GM21825 (cell line): Measurements from ENCODE around the gene FAM236A.
"Not testable (repeated sequence)": the region's sequence is repeated elsewhere in the genome, so short reads cannot be mapped to it uniquely, and the experiment has no call there.

ENCODE experiments used
- ATAC-seq: cut with Tn5 transposase; IDR thresholded peaks from one replicate; pipeline ENCODE4 v1.9.1; 2021; ENCODE audit warnings: mild to moderate bottlenecking, moderate library complexity; ENCODE audit not compliant: unreplicated experiment

The FAM236A gene

DNA sequence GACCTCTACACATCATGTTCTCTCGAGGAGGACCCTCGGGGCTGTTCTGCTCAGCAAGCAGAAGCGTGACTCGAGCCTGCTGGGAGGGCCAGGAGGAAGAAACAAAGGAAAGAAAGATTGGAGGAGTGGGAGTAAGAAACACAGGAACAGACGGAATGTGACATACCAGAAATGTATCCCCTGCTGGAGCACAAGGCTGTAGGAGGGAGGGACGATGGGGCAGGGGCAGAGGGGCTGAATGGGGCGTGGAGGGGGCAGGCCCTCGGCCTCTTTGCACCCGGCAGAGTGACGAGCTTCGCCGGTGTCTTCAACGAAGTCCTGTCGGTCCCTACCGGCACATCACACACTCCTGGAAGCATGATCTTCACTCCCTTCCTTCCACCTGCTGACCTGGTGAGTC is at the start of gene FAM236A:
Gene FAM236A, plus strand, starts transcription at position 301 of the 400 bp plus-strand sequence. Its CDS starts 57 bp downstream, at position 358.
- not testable (repeated sequence) for ATAC-seq

DNA sequence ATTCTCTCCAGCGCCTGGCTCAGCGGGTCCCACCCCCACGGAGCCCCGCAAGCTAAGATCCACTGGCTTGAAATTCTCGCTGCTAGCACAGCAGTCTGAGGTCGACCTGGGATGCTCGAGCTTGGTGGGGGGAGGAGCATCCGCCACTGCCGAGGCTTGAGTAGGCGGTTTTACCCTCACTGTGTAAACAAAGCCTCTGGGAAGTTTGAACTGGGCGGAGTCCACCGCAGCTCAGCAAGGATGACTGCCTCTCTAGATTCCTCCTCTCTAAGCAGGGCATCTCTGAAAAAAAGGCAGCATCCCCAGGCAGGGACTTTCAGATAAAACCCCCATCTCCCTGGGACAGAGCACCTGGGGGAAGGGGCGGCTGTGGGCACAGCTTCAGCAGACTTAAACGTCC is 48.3 kb upstream of the FAM236A start:
- ATAC-seq, result not testable (repeated sequence)

DNA sequence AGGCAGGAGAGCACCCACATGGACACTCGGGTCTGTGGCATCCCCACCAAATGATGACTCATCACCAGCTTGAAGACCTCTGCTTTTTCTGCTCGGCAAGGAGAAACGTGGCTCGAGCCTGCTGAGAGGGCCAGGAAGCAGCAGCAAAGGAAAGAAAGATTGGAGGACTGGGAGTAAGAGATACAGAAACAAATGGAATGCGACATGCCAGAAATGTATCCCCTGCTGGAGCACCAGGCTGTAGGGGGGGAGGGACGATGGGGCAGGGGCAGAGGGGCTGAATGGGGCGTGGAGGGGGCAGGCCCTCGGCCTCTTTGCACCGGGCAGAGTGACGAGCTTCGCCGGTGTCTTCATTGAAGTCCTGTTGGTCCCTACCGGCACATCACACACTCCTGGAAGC is 25.7 kb upstream of the FAM236A start, which contains the start of gene FAM236C:
Gene FAM236C, plus strand, starts transcription at position 301 of the 400 bp plus-strand sequence. CDS start 100 bp downstream, outside the sequence.
- not testable (repeated sequence) for ATAC-seq

DNA sequence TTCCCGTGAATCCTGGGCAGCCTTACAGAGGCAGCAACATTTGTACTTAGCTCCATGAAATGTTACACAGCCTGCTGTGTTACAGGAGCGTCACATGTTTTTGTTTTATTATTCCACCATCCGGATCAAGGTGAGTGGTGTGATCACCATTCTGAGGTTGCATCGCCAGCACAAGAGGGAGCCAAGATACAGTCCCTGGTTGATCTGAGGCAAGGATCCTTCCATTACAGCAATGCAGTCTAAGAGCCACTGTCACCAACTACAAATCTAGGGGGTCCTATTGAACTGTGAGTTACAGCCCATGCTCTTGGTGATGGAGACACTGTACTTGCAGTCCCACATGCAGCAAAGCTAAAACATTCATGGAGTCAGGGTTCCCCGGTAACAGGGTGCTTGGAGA is 21.9 kb upstream of the FAM236A start:
- ATAC-seq, result not testable (repeated sequence)

DNA sequence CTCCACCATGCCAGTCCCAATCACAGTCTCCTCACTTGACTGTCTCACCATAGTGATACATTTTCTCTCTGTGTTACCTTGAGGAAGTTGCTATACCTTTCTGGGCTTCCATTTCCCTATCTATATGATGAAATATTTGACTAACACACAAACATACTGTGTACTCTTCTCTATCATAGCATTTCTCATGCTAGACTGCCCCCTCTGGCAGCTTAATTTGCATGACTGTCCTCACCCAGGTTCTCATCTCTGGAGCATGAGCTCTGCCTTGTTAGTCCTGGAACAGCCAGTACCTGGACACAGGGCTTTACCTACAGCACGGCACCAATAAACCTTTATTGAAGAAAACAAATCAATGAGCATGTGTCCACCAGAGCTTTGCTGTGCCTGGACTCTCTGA is 5.7 kb upstream of the FAM236A start:
- not testable (repeated sequence) for ATAC-seq

DNA sequence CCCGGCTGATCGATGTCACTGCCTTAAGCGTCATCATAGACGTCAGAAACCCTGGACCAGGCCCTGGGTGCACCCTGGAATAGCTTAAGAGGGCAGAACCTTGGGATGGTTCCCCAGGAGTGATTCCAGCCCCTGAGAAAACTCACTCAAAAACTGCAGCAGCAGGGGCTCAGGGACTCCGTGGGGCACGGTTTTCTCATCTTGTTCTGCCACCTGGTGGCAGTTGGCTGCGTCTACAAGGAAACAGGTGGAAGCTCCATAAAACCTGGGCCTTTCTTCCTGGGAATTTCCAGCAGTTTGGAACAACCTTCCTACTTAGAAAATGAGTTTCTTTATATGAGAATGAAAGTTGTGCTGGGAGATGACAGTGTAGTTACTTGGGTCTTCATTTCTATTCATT is 1.6 kb upstream of the FAM236A start:
- ATAC-seq, result not testable (repeated sequence)

DNA sequence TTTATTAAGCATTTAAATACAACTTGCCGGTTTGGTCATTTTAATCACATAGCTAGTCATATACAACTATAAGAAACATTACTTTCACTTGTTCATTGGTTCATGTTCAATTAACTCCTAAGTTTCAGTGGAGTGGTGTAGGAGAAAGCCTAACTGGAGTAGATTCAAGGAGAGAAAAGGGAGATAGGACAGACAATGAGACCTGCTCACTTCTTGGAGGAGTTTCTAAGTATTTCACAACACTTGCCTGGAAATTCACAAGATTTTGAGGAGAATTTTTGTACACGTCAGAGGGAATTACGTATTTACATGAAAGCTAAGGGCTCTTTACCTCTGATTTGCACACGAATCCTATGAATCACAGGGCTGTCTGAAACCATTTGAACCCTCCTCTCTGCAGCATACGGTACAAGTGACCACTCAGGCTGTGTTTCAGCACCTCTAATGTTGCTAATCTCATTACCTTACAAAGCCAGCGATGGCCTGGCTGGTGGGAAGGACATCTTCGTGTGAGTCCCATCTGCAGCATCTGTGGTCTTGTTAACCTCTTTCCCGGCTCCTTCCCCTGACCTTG is 1.0 kb upstream of the FAM236A start:
- not testable (repeated sequence) for ATAC-seq

DNA sequence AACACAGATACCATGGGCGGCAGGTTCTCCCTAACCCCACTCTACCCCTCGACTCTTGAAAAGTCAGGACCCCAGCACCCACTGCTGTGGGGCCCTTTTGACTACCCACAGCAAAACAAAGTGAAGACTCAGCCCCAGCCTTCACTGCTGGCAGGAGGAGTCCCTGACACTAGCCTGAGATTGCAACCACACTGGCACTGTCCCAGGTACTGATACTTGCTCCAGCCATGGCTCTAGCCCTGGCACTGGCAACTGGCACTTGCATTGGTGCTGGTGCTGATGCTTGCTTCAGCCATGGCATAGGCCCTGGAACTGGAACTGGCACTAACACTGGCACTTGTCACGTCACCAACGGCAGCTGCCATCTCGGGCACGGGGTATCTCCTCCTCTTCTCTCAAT is 4.3 kb downstream of the FAM236A start:
- ATAC-seq, result not testable (repeated sequence)

DNA sequence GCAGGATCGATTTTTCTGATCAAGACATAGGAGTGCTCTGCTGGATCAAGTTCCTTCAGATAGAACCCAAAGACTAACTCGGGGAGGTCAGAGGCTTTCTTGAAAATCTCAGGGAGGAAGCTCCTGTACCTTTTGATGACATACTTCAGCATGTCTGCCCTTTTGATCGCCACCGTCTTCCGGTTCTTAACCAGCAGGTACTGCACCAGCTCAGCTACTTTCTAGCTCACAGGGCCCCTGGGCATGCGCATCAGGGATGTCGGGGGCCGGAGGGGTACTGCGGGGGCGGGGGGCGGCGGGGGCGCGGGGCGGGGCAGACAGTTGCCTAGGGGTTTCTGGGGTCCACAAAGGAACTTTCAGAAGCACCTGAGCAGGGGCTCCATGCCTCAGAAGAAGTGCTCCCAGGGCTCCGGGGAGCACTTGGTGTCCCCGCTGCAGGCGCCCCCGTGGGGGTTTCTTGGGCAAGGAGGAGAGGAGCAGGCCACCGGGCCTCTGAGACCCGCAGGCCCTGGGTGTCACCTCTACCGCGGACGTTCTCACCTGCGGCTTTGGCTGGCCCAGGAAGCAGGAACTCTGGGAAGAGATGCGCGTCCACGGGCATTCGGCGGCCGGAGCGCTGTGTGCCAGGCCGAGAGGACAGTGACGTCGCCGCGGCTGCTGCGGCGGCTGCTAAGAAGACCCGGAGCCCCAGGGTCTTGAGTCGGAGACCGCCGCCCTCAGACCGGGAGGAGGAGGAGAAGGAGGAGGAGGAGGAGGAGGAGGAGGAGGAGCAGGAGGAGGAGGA is 5.2 kb downstream of the FAM236A start:
- peak; percentile 67 for ATAC-seq

DNA sequence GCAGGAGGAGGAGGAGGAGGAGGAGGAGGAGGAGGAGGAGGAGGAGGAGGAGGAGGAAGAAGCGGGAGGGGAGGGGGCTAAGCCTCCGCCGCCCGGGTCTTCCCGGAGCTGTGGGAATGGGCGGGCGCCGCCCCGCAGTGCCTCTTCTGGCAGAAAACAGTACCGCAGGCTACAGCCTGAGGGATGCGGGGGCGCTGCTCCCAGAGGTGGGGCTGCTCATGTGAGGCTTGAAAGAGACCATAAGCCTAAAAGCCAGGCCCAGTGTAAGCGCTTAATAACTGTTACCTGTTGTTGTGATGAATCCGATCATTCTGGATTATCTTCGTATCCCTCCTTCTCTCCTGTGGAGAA is 5.8 kb downstream of the FAM236A start, which contains the start of gene DMRTC1:
Gene DMRTC1, minus strand, starts transcription at position 19 of the 351 bp plus-strand sequence. CDS start 68,143 bp downstream, outside the sequence.
- ATAC-seq, result peak; percentile 83

DNA sequence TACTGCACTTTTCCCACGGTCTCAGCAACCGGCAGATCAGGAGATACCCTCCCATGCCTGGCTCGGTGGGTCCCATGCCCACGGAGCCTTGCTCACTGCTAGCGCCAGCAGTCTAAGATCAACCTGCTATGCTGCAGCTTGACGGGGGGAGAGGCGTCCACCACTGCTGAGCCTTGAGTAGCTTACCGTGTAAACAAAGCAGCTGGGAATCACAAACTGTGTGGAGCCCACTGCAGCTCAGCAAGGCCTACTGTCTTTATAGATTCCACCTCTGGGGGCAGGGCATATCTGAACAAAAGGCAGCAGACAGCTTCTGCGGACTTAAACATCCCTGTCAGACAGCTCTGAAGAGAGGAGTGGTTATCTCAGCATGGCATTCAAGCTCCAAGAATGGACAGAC is 22.0 kb downstream of the FAM236A start:
- not testable (repeated sequence) for ATAC-seq

DNA sequence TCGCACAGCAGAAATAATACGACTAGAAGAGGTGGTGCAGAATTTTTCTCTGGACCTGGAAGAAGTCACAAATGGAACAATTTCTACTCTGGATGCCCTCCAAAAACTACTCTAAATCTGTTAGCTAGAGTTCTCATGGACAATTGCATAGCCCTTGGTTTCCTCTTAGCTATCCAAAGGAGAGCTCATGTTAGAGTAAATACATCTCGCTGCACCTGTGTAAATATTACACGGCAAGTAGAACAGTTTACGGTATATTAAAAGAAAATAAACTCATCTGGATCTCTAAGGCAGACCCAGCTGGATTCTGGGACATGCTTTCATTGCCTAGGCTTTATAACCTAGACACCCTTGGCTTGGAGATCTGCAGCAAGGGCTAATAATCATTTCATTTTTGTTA is 33.9 kb downstream of the FAM236A start:
- ATAC-seq, result not testable (repeated sequence)

DNA sequence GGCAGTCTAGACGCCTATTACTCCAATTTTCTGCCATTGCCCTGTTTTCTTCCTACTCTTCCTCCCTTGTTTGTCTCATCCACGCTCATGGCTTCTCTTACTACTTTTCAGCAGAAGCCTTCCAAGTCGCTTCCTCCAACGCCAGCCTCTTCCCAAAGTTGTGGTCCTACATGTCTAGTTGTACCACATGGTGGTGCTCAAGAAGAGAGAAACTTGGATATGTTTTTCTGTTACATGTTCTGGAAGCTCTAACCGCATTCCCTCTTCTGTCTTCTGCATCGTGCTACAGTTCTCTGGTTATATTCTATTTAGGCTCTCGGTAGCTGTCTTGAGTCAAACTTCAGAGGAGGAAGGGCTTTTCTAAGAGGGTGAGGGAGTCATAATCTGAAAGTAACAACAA is 36.9 kb downstream of the FAM236A start:
- ATAC-seq, result not testable (repeated sequence)

DNA sequence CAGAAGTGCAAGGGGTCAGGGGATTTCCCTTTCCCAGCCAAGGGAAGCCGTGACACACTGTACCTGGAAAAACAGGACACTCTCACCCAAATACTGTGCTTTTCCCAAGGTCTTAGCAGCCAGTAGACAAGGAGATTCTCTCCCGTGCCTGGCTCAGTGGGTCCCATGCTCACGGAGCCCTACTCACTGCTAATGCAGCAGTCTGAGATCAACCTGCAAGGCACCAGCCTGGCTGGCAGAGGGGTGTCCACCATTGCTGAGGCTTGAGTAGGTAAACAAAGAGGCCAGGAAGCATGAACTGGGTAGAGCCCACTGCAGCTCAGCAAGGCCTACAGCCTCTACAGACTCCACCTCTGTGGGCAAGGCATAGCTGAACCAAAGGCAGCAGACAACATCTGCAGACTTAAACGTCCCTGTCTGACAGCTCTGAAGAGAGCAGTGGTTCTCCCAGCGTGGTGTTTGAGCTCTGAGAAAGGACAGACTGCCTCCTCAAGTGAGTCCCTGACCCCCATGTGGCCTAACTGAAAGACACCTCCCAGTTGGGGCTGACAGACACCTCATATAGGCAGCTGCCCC is 43.0 kb downstream of the FAM236A start:
- not testable (repeated sequence) for ATAC-seq
